Brain microvascular endothelial cell (primary cell): ENCODE data around the gene CTNNA3.

Experiments
- DNase-seq: peaks from one replicate; pipeline ENCODE4 v3.0.0-alpha.2; 2020
- H3K27ac ChIP-seq: fragments of 250-450 bp; sonication (Bioruptor Pico); 2 replicates; pipeline ENCODE4 v1.5.1; 2020; ENCODE audit warnings: mild to moderate bottlenecking, moderate library complexity
- H3K27me3 ChIP-seq: fragments of 250-450 bp; sonication (Bioruptor Pico); replicated peaks from 2 replicates; pipeline ENCODE4 v1.5.1; 2020; ENCODE audit warnings: mild to moderate bottlenecking
- H3K36me3 ChIP-seq: fragments of 250-450 bp; sonication (Bioruptor Pico); replicated peaks from 2 replicates; pipeline ENCODE4 v1.5.1; 2020; ENCODE audit warnings: mild to moderate bottlenecking
- H3K4me3 ChIP-seq: 2 replicates; pipeline ENCODE4 v1.5.1; 2011; ENCODE audit warnings: low read depth, mild to moderate bottlenecking, control low read depth, low read length, moderate library complexity
- in situ Hi-C: cut with HindIII; loops from 2 replicates; pipeline ENCODE4 v1.10.0; 2017; ENCODE audit warnings: low sequenced_read_pairs, low pct_ligation_motif_present
- TF ChIP-seq, protein P1 (sequence below): IDR thresholded peaks from 2 replicates; pipeline ENCODE4 v1.5.1; 2011; ENCODE audit warnings: low read depth, mild to moderate bottlenecking, moderate library complexity, low read length, control low read depth, inconsistent platforms; ENCODE audit errors: missing control alignments

Gene CTNNA3

GRCh38 chr10:66246177-66246576 lies 1449.8 kb downstream of the CTNNA3 start:
- no peak overlapping the region for H3K4me3 ChIP-seq
- no peaks in the 10 kb centered on the region for H3K27me3 ChIP-seq
- DNase-seq = no peak
- H3K36me3 ChIP-seq = no peaks in the 10 kb centered on the region
- H3K27ac ChIP-seq = no peak overlapping the region
- TF ChIP-seq, protein P1, sequence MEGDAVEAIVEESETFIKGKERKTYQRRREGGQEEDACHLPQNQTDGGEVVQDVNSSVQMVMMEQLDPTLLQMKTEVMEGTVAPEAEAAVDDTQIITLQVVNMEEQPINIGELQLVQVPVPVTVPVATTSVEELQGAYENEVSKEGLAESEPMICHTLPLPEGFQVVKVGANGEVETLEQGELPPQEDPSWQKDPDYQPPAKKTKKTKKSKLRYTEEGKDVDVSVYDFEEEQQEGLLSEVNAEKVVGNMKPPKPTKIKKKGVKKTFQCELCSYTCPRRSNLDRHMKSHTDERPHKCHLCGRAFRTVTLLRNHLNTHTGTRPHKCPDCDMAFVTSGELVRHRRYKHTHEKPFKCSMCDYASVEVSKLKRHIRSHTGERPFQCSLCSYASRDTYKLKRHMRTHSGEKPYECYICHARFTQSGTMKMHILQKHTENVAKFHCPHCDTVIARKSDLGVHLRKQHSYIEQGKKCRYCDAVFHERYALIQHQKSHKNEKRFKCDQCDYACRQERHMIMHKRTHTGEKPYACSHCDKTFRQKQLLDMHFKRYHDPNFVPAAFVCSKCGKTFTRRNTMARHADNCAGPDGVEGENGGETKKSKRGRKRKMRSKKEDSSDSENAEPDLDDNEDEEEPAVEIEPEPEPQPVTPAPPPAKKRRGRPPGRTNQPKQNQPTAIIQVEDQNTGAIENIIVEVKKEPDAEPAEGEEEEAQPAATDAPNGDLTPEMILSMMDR = no peak
- in situ Hi-C loops = no loop called here

- H3K27me3 ChIP-seq = no peaks in the 10 kb centered on the region
- in situ Hi-C loops = no loop called here
These were observed 1451.0 kb downstream of the CTNNA3 start for GRCh38 chr10:66244953-66245352.

GRCh38 chr10:66242885-66243284 lies 1453.1 kb downstream of the CTNNA3 start:
- Histone ChIP-seq H3K27me3 (no peaks in the 10 kb centered on the region), H3K36me3 (no peaks in the 10 kb centered on the region), H3K4me3 (no peak overlapping the region), H3K27ac (no peak overlapping the region)
- DNase-seq = no peak
- TF ChIP-seq, protein P1 = no peak
- in situ Hi-C loops = no loop called here

More at GRCh38 chr10:66244953-66245352, 1451.0 kb downstream of the CTNNA3 start:
- TF ChIP-seq, protein P1 = no peak
- no peaks in the 10 kb centered on the region for H3K36me3 ChIP-seq
- H3K4me3 ChIP-seq = no peak overlapping the region
- DNase-seq = no peak
- H3K27ac ChIP-seq = no peak overlapping the region

DNA sequence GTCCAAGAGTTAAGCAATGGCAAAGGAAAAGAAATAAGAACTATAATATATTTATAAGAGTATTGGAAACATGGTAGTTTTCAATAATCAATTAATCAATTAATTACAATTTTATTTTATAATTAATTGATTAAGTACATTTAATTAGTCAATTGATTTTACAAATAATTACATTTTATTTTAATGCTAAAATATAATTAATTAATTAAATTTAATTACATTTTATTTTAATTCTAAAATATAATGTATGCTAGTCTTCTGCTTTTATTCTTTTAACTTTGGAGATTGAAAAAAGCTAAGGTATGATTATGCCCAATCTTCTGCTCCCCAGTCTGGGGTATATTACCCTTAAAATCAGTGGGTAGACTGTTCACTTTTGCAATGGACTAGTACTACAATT lies 1456.9 kb downstream of the CTNNA3 start:
- Histone ChIP-seq H3K4me3 (no peak overlapping the region), H3K36me3 (no peaks in the 10 kb centered on the region), H3K27me3 (no peaks in the 10 kb centered on the region), H3K27ac (no peak overlapping the region)
- no peak for DNase-seq
- in situ Hi-C loops = no loop called here
- TF ChIP-seq, protein P1 = no peak

DNA sequence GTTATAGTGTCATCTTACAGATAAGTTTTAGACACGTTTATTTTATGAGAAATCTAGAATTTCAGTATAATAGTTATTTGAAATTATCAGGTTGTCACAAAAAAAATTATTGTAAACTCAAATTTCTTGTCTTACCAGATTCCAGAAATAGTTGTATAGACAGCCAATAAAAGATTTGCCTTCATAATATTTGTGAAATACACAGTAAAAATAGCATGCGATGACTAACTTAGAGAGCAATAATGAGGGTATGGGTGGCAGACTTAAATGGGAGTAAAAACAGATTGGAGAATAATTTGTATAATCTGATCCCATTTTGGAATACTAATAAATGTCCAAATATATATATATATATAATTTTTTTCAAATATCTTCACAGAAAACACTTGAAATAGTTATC lies 1457.7 kb downstream of the CTNNA3 start:
- H3K27ac ChIP-seq = no peak overlapping the region
- DNase-seq = no peak
- TF ChIP-seq, protein P1 = no peak
- no peaks in the 10 kb centered on the region for H3K36me3 ChIP-seq
- H3K4me3 ChIP-seq = no peak overlapping the region
- no peaks in the 10 kb centered on the region for H3K27me3 ChIP-seq
- in situ Hi-C loops = no loop called here

DNA sequence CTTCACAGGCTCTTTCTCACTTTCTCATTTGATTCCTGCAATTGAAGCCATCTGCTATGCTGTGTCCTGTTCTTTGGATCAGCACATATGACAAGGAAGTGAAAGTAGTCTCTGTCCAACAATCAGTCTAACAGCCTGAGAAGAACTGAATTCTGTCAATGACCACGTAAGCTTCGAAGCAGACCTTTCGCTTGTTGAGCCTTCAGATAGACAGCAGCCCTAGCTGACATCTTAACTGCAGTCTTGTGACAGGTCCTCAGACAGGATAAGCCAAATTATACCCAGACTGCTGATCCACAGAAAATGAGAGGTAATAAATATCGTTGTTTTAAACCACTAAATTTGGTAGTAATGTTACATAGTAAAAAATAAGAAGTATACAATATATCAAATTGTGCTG lies 1461.1 kb downstream of the CTNNA3 start:
- in situ Hi-C loops = no loop called here
- Histone ChIP-seq H3K4me3 (no peak overlapping the region), H3K27ac (no peak overlapping the region), H3K27me3 (no peaks in the 10 kb centered on the region), H3K36me3 (no peaks in the 10 kb centered on the region)
- DNase-seq = no peak
- TF ChIP-seq, protein P1 = no peak
